Measurements from ENCODE around the gene CAPN15. TPM values are rescaled to one million over a fixed set of nuclear protein-coding genes. Genes with fewer than 3 reads are reported as not detected.

The CAPN15 gene
- total and polyA plus RNA-seq, 9 of the 15 experiments (the other 6 are each of a cell fraction or from before 2014, with no cell fraction given), result 0.62 to 111 (median 14.2) TPM

DNA sequence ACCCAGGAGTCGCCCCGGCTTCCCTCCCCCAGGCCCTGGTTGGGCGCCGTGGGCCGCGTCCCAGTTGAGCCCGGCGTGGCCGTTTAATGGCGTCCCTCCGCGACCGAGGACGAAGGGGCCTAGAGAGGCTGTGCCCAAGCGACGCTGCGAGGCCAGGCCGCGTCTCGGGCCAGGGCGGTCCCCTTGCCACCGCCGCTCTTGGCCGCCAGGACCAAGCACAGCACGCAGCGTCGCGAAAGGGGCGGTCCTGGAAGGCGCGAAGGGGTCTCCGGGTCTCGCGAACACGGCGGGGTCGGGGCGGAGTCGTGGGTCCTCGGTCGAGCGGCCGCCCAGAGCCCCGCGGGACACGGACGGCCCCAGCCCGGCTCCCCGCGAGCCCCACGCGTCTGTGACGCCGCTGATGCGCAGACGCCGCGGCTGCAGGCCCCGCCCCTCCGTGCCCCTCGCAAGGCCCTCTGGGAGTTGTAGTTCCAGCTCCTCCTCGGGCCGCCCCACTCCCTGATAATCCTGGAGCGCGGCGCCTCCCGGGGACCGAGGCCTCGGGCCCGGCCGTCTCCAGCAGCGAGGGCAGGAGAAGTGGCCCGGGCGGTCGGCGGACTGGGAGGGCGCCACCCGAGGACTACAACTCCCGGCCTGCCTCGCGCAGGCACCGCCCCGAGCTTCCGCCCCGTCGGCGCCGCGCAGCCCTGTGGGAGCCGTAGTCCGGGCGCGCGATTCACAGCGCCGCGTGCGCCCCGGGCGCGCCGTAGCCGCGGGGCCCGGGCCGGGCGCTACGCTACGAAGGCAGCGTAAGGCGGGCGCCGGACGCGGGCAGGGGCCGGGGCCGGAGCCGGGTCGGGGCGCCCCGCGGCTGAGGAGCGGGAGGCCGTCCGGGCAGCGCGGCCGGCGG is at the start of gene CAPN15 (continued):
- TF ChIP-seq, protein P1, sequence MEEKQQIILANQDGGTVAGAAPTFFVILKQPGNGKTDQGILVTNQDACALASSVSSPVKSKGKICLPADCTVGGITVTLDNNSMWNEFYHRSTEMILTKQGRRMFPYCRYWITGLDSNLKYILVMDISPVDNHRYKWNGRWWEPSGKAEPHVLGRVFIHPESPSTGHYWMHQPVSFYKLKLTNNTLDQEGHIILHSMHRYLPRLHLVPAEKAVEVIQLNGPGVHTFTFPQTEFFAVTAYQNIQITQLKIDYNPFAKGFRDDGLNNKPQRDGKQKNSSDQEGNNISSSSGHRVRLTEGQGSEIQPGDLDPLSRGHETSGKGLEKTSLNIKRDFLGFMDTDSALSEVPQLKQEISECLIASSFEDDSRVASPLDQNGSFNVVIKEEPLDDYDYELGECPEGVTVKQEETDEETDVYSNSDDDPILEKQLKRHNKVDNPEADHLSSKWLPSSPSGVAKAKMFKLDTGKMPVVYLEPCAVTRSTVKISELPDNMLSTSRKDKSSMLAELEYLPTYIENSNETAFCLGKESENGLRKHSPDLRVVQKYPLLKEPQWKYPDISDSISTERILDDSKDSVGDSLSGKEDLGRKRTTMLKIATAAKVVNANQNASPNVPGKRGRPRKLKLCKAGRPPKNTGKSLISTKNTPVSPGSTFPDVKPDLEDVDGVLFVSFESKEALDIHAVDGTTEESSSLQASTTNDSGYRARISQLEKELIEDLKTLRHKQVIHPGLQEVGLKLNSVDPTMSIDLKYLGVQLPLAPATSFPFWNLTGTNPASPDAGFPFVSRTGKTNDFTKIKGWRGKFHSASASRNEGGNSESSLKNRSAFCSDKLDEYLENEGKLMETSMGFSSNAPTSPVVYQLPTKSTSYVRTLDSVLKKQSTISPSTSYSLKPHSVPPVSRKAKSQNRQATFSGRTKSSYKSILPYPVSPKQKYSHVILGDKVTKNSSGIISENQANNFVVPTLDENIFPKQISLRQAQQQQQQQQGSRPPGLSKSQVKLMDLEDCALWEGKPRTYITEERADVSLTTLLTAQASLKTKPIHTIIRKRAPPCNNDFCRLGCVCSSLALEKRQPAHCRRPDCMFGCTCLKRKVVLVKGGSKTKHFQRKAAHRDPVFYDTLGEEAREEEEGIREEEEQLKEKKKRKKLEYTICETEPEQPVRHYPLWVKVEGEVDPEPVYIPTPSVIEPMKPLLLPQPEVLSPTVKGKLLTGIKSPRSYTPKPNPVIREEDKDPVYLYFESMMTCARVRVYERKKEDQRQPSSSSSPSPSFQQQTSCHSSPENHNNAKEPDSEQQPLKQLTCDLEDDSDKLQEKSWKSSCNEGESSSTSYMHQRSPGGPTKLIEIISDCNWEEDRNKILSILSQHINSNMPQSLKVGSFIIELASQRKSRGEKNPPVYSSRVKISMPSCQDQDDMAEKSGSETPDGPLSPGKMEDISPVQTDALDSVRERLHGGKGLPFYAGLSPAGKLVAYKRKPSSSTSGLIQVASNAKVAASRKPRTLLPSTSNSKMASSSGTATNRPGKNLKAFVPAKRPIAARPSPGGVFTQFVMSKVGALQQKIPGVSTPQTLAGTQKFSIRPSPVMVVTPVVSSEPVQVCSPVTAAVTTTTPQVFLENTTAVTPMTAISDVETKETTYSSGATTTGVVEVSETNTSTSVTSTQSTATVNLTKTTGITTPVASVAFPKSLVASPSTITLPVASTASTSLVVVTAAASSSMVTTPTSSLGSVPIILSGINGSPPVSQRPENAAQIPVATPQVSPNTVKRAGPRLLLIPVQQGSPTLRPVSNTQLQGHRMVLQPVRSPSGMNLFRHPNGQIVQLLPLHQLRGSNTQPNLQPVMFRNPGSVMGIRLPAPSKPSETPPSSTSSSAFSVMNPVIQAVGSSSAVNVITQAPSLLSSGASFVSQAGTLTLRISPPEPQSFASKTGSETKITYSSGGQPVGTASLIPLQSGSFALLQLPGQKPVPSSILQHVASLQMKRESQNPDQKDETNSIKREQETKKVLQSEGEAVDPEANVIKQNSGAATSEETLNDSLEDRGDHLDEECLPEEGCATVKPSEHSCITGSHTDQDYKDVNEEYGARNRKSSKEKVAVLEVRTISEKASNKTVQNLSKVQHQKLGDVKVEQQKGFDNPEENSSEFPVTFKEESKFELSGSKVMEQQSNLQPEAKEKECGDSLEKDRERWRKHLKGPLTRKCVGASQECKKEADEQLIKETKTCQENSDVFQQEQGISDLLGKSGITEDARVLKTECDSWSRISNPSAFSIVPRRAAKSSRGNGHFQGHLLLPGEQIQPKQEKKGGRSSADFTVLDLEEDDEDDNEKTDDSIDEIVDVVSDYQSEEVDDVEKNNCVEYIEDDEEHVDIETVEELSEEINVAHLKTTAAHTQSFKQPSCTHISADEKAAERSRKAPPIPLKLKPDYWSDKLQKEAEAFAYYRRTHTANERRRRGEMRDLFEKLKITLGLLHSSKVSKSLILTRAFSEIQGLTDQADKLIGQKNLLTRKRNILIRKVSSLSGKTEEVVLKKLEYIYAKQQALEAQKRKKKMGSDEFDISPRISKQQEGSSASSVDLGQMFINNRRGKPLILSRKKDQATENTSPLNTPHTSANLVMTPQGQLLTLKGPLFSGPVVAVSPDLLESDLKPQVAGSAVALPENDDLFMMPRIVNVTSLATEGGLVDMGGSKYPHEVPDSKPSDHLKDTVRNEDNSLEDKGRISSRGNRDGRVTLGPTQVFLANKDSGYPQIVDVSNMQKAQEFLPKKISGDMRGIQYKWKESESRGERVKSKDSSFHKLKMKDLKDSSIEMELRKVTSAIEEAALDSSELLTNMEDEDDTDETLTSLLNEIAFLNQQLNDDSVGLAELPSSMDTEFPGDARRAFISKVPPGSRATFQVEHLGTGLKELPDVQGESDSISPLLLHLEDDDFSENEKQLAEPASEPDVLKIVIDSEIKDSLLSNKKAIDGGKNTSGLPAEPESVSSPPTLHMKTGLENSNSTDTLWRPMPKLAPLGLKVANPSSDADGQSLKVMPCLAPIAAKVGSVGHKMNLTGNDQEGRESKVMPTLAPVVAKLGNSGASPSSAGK (IDR thresholded peaks at IDR 0.05), result peak; percentile 49
- no peak for TF ChIP-seq THRA (IDR thresholded peaks at IDR 0.05)
- TF ChIP-seq HES1 (IDR thresholded peaks at IDR 0.05; ENCODE audit: low read depth), result no peak
- TF ChIP-seq BCL6 (CRISPR knock-in tag; IDR thresholded peaks at IDR 0.05), result peak; percentile 60; the same call in 1 of the 2 replicates
- peak; percentile 81 for TF ChIP-seq CREB3 (tag; conservative IDR thresholded peaks at IDR 0.05; ENCODE audit: low read depth)
- peak; percentile 63 for TF ChIP-seq HNRNPK (IDR thresholded peaks at IDR 0.05; ENCODE audit: low read depth, low read length, poor library complexity, severe bottlenecking)

All from K562 (cell line).